ENCODE measurements around the gene GALNT10.

Gene GALNT10

DNA sequence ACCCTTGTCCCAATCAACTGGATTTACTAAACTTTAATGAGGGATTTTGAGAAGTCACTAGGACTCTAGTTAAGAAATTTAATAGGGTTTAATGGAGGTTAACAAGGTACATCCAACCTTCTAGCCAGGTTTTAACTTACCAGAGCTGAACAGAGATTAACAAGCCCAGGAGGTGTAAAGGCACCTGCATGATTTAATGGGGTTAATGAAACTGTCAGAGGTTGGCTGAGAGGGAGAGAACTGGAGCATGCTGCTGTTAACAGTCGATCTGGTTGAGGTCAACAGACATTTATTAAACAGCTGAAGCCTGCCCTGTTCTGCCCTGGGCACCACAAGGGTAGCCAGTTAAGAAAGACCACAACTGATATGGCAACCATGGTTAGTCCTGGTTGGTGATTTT, 273.9 kb downstream of the GALNT10 start:
- no peak overlapping the region for H3K27ac ChIP-seq
- TF ChIP-seq CTCF (IDR thresholded peaks at IDR 0.05) (no peak), ZFX (IDR thresholded peaks at IDR 0.05; ENCODE audit: borderline replicate concordance) (no peak)

DNA sequence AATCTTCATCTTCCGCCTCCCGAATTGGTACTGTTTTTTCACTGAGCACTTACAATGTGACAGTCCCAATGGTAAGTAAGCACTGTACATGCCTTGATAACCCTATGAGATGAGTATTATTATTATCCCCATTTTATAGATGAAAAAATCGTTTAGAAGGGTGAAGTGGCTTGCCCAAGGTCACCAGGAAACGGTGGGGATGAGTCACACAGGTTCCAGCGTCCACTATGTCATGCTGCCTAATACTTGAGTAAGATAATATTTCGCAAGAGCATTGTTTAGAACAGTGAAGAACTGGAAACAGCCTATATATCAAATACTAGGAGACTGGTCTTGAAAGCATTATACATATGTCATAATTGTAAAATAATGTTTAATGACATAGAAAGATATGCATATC, 274.6 kb downstream of the GALNT10 start:
- no peak for TF ChIP-seq ZFX (IDR thresholded peaks at IDR 0.05; ENCODE audit: borderline replicate concordance)
- TF ChIP-seq CTCF (IDR thresholded peaks at IDR 0.05) = no peak
- no peak overlapping the region for H3K27ac ChIP-seq

GRCh38 chr5:154466147-154466546, 275.6 kb downstream of the GALNT10 start:
- TF ChIP-seq CTCF (IDR thresholded peaks at IDR 0.05) (no peak), ZFX (IDR thresholded peaks at IDR 0.05; ENCODE audit: borderline replicate concordance) (no peak)
- H3K27ac ChIP-seq = no peak overlapping the region

GRCh38 chr5:154466671-154467070, 276.1 kb downstream of the GALNT10 start:
- TF ChIP-seq ZFX (IDR thresholded peaks at IDR 0.05; ENCODE audit: borderline replicate concordance) (no peak), CTCF (IDR thresholded peaks at IDR 0.05) (no peak)
- no peak overlapping the region for H3K27ac ChIP-seq

- TF ChIP-seq CTCF (IDR thresholded peaks at IDR 0.05) (peak; percentile 92), ZFX (IDR thresholded peaks at IDR 0.05; ENCODE audit: borderline replicate concordance) (no peak)
Observed at GRCh38 chr5:154467655-154468354, 277.3 kb downstream of the GALNT10 start.

DNA sequence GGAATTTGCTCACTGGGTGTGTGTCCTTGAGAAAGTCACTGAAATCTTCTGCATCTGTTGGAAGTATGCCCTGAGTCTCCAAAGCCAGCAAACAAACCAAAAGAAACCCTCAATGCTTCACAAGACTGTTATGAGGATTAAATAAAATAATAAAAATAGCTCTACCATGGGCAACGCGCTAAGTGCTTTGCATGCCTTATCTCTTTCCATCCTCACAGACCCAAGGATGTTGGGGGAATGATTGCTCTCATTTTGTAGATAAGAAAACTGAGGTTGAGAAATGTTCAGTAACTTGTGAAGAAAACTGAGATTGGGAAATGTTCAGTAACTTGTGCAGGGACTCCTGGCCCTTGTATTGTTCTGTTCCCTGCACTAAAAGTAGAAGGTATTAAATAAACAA, 279.6 kb downstream of the GALNT10 start:
- no peak overlapping the region for H3K27ac ChIP-seq
- TF ChIP-seq ZFX (IDR thresholded peaks at IDR 0.05; ENCODE audit: borderline replicate concordance) = no peak
- no peak for TF ChIP-seq CTCF (IDR thresholded peaks at IDR 0.05)

More at GRCh38 chr5:154467655-154468354, 277.3 kb downstream of the GALNT10 start:
- no peak overlapping the region for H3K27ac ChIP-seq
